Stimulated activated CD4-positive, alpha-beta T cell treated with anti-CD3 and anti-CD28 coated beads, Interleukin-15, amount 100 ng/mL, for 48 hours (primary cell): Measurements from ENCODE around the gene COL5A1.

Source experiments
- DNase-seq, 2 donors: peaks; one replicate each; pipeline ENCODE4 v3.0.0-alpha.2; 2020; ENCODE audit warnings: low read depth in 2 of 2

COL5A1 gene

GRCh38 chr9:134834217-134834956 lies 192.8 kb downstream of the COL5A1 start:
- DNase-seq = no peak

- no peak for DNase-seq
Observed at GRCh38 chr9:134834957-134835419, 193.4 kb downstream of the COL5A1 start.

GRCh38 chr9:134835448-134835847 lies 193.8 kb downstream of the COL5A1 start:
- no peak for DNase-seq

GRCh38 chr9:134835987-134836386 lies 194.4 kb downstream of the COL5A1 start:
- DNase-seq = no peak

- DNase-seq = no peak
Observed at GRCh38 chr9:134836406-134836970, 194.9 kb downstream of the COL5A1 start.

GRCh38 chr9:134837529-134837928 lies 195.9 kb downstream of the COL5A1 start:
- no peak for DNase-seq

GRCh38 chr9:134838651-134839454 lies 197.2 kb downstream of the COL5A1 start:
- DNase-seq = no peak

GRCh38 chr9:134839455-134840125 lies 198.0 kb downstream of the COL5A1 start:
- DNase-seq = no peak

GRCh38 chr9:134840511-134840910 lies 198.9 kb downstream of the COL5A1 start:
- DNase-seq = no peak

- DNase-seq = no peak
Observed at GRCh38 chr9:134841180-134841904, 199.7 kb downstream of the COL5A1 start.

GRCh38 chr9:134842321-134842720 lies 200.7 kb downstream of the COL5A1 start:
- DNase-seq = no peak

GRCh38 chr9:134843740-134844139 lies 202.1 kb downstream of the COL5A1 start:
- DNase-seq = no peak

- no peak for DNase-seq
Observed at GRCh38 chr9:134844821-134845220, 203.2 kb downstream of the COL5A1 start.

- no peak for DNase-seq
Observed at GRCh38 chr9:134846187-134846586, 204.6 kb downstream of the COL5A1 start.

- DNase-seq = no peak
Observed at GRCh38 chr9:134846699-134847098, 205.1 kb downstream of the COL5A1 start.

- DNase-seq = no peak
Observed at GRCh38 chr9:134847138-134847537, 205.5 kb downstream of the COL5A1 start.

GRCh38 chr9:134847752-134848432 lies 206.3 kb downstream of the COL5A1 start:
- DNase-seq = no peak

- no peak for DNase-seq
Observed at GRCh38 chr9:134848504-134848903, 206.9 kb downstream of the COL5A1 start.

- no peak for DNase-seq
Observed at GRCh38 chr9:134850611-134851010, 209.0 kb downstream of the COL5A1 start.

- DNase-seq = no peak
Observed at GRCh38 chr9:134851020-134851419, 209.4 kb downstream of the COL5A1 start.
